Chondrocyte (in vitro differentiated cells): ENCODE measurements around the gene MBNL1. TPM values are rescaled to one million over a fixed set of nuclear protein-coding genes. Genes with fewer than 3 reads are reported as not detected.

ENCODE experiments used
- DNase-seq: peaks from one replicate; pipeline ENCODE4 v3.0.0; 2021; ENCODE audit warnings: mixed read lengths, low spot score
- H3K27ac Mint-ChIP-seq: one replicate; pipeline ENCODE4 v1.8.0; 2021; ENCODE audit warnings: mild to moderate bottlenecking, moderate library complexity, mixed read lengths; ENCODE audit not compliant: unreplicated experiment
- H3K27me3 Mint-ChIP-seq: 2 replicates; pipeline ENCODE4 v1.8.0; 2021; ENCODE audit warnings: low read depth, mixed read lengths
- H3K36me3 Mint-ChIP-seq: 2 replicates; pipeline ENCODE4 v1.8.0; 2021; ENCODE audit warnings: low read depth, mixed read lengths
- H3K4me1 Mint-ChIP-seq: 2 replicates; pipeline ENCODE4 v1.8.0; 2021; ENCODE audit warnings: low read depth, mild to moderate bottlenecking, mixed read lengths
- H3K4me3 Mint-ChIP-seq: one replicate; pipeline ENCODE4 v1.8.0; 2021; ENCODE audit warnings: mild to moderate bottlenecking, moderate library complexity, mixed read lengths; ENCODE audit not compliant: unreplicated experiment
- H3K9me3 Mint-ChIP-seq: 2 replicates; pipeline ENCODE4 v1.8.0; 2021; ENCODE audit warnings: low read depth, mixed read lengths
- total RNA-seq: library from RNA; stranded (reverse); gene quantifications from 3 replicates; pipeline ENCODE4 v1.2.1, GENCODE V29; 2021
- TF ChIP-seq, protein P1 (sequence below): fragments of 200-600 bp; sonication (generic); IDR thresholded peaks from 2 replicates; pipeline ENCODE4 v1.5.0; 2021; ENCODE audit warnings: antibody characterized with exemption, mild to moderate bottlenecking, moderate library complexity

MBNL1 gene
- total RNA-seq, 1 donor from 2014 or later = 166 TPM

DNA sequence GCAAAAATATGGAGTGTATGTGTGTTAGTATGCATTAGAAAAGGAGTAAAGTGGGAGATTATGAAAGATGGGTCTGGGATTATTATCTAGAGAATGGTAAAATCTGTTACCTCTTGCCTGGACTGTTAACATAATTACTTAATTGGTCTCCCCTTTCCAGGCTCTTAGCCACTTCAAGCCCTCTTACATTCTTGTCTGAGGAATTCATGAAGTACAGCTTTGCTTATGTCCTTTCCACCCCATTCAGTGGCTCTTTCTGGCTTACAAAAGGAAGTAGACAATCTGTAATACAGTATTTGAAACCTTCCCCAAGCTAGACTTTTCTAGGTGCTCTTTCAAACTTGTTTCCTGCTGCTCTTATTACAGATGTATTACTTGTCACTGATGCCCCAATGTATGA lies 129.8 kb downstream of the MBNL1 start:
- no peak for DNase-seq
- Mint-ChIP-seq H3K4me3 (no peak overlapping the region), H3K36me3 (peaks cover 12% of the 10 kb centered on the region), H3K4me1 (peaks cover 80% of the 10 kb centered on the region), H3K9me3 (no peaks in the 10 kb centered on the region), H3K27ac (peak overlapping the region; percentile 45), H3K27me3 (no peaks in the 10 kb centered on the region)
- TF ChIP-seq, protein P1, sequence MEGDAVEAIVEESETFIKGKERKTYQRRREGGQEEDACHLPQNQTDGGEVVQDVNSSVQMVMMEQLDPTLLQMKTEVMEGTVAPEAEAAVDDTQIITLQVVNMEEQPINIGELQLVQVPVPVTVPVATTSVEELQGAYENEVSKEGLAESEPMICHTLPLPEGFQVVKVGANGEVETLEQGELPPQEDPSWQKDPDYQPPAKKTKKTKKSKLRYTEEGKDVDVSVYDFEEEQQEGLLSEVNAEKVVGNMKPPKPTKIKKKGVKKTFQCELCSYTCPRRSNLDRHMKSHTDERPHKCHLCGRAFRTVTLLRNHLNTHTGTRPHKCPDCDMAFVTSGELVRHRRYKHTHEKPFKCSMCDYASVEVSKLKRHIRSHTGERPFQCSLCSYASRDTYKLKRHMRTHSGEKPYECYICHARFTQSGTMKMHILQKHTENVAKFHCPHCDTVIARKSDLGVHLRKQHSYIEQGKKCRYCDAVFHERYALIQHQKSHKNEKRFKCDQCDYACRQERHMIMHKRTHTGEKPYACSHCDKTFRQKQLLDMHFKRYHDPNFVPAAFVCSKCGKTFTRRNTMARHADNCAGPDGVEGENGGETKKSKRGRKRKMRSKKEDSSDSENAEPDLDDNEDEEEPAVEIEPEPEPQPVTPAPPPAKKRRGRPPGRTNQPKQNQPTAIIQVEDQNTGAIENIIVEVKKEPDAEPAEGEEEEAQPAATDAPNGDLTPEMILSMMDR = no peak

DNA sequence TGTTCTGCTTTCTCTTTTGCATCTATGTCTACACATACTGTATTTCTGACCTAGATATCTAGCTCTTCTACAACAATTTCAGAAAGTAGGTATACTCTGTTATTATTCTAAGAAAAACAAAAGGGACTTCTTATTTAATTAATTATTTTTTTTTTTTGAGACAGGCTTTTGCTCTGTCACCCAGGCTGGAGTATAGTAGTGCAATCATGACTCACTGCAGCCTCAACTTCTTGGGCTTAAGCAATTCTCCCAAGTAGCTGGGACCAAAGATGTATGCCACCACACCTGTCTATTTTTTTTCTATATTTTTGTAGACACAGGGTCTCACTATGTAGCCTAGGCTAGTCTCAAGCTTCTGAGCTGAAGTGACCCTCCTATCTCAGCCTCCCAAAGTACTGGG lies 130.6 kb downstream of the MBNL1 start:
- peaks cover 82% of the 10 kb centered on the region for H3K4me1 Mint-ChIP-seq
- H3K36me3 Mint-ChIP-seq = peaks cover 12% of the 10 kb centered on the region
- DNase-seq = no peak
- TF ChIP-seq, protein P1 = no peak
- peak overlapping the region; percentile 49 for H3K27ac Mint-ChIP-seq
- no peaks in the 10 kb centered on the region for H3K27me3 Mint-ChIP-seq
- H3K4me3 Mint-ChIP-seq = no peak overlapping the region
- H3K9me3 Mint-ChIP-seq = no peaks in the 10 kb centered on the region

DNA sequence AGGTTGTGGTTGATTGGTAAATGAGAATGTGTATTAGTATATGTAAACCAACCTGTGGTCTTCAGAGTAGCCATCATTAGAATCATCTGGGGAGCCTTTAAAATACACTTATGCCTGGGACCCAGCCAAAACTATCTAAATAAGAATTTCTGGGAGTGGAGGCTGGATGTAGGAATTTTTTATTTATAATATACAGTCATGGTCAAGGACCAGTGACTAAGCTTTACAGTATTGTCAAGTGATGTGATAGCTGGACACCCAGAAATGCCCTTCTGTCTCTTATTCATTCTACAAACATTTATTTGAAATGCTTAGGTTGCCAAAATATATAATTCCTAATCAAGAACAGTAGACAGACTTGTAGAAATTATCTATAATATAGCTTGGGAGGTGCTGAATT lies 132.2 kb downstream of the MBNL1 start:
- no peaks in the 10 kb centered on the region for H3K9me3 Mint-ChIP-seq
- peak overlapping the region; percentile 13 for H3K4me3 Mint-ChIP-seq
- peaks cover 7% of the 10 kb centered on the region for H3K36me3 Mint-ChIP-seq
- TF ChIP-seq, protein P1 = no peak
- peaks cover 82% of the 10 kb centered on the region for H3K4me1 Mint-ChIP-seq
- no peak for DNase-seq
- H3K27ac Mint-ChIP-seq = peak overlapping the region; percentile 94
- H3K27me3 Mint-ChIP-seq = no peaks in the 10 kb centered on the region

DNA sequence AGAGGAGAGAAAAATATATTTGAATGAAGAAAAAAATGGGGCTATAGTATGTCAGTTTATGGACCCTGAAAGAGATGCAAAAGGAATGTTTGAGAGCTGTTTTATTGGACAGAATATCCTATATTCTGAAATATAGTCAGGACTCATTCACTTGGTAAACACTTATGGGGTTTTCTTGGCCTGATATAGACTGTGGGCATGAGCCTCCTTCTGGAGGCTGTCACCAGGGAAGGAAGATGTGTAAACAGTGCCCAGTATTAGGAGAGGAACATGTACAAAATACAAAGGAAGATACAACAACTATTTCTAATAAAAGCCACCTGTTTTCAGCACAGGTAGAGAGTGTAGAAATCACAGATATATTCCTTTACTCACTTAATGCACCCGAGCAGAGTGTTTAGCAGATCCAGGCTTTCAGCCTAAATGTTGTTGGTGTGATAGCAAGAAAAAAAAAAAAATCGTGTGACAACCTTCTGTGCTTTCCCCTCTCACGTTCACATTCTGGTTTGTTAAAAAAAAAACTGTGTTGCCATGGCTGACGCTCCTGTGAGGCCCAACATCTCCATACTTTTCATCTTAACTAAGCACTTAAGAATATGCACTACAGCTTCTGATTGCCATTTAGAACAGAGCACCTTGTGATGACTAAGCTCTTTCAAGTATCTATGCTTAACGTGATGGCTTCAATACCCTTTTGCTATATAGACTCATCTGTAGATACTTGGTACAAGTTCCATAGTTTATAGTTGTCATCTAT lies 134.1 kb downstream of the MBNL1 start:
- H3K4me3 Mint-ChIP-seq = no peak overlapping the region
- TF ChIP-seq, protein P1 = no peak
- H3K27ac Mint-ChIP-seq = peak overlapping the region; percentile 94
- DNase-seq = no peak
- no peaks in the 10 kb centered on the region for H3K9me3 Mint-ChIP-seq
- no peaks in the 10 kb centered on the region for H3K36me3 Mint-ChIP-seq
- H3K4me1 Mint-ChIP-seq = peaks cover 85% of the 10 kb centered on the region
- H3K27me3 Mint-ChIP-seq = no peaks in the 10 kb centered on the region

DNA sequence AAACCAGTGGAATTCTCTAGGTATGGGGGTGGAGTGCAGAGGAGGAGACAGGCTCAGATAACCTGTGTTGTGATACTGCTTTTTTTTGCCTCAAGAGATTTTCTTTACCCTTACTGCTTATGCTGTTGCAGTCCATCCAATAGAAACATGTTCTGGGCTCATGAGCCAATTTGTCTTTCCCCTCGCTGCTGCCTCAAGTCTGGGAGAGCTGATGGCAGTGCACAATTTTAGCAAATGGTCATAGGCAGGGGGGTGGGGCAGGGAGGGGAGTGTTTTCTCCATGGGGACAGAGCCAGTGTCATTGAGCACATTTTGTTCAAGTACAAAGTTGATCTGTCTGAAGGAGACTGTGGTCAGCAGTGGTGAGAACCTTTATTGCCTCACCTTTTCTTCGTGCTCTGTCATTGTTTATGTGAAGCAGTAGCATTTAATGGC lies 134.9 kb downstream of the MBNL1 start:
- TF ChIP-seq, protein P1 = no peak
- H3K9me3 Mint-ChIP-seq = no peaks in the 10 kb centered on the region
- no peak for DNase-seq
- no peaks in the 10 kb centered on the region for H3K36me3 Mint-ChIP-seq
- H3K27me3 Mint-ChIP-seq = no peaks in the 10 kb centered on the region
- H3K4me3 Mint-ChIP-seq = peak overlapping the region; percentile 0
- peaks cover 81% of the 10 kb centered on the region for H3K4me1 Mint-ChIP-seq
- peak overlapping the region; percentile 94 for H3K27ac Mint-ChIP-seq
